CD4-positive, alpha-beta memory T cell (primary cell): ENCODE data around the gene CAPN3. TPM values are rescaled to one million over a fixed set of nuclear protein-coding genes. Genes with fewer than 3 reads are reported as not detected.

Experiments used
- CTCF ChIA-PET: fragments of 350-600 bp; sonication (Branson Sonifier 250); formaldehyde crosslinking; loops from one replicate; lab custom pipeline; 2021; ENCODE audit warnings: inconsistent platforms; ENCODE audit not compliant: partially characterized antibody; lab: Charles Lee
- POLR2A ChIA-PET: fragments of 350-600 bp; sonication (Branson Sonifier 250); formaldehyde crosslinking; loops from one replicate; lab custom pipeline; 2021; ENCODE audit not compliant: partially characterized antibody; lab: Charles Lee
- DNase-seq, 5 donors: peaks; one replicate each; pipeline versions ENCODE4 v3.0.0 to v3.0.0-alpha.2; 2020 to 2022; ENCODE audit warnings: mixed read lengths in 1 of 5
- H3K27ac ChIP-seq: one replicate; pipeline ENCODE4 v1.7.0; 2013; ENCODE audit warnings: low read depth, low read length
- H3K27me3 ChIP-seq: 2 replicates; pipeline ENCODE4 v1.7.0; 2013; ENCODE audit warnings: mild to moderate bottlenecking, low read length, moderate library complexity; ENCODE audit not compliant: insufficient read depth
- H3K36me3 ChIP-seq: 2 replicates; pipeline ENCODE4 v1.7.0; 2013; ENCODE audit warnings: mild to moderate bottlenecking, low read length, moderate library complexity; ENCODE audit not compliant: insufficient read depth
- H3K4me1 ChIP-seq: 2 replicates; pipeline ENCODE4 v1.7.0; 2013; ENCODE audit warnings: mild to moderate bottlenecking, low read length, moderate library complexity; ENCODE audit not compliant: insufficient read depth
- H3K4me3 ChIP-seq, 2 donors: one replicate each; pipeline ENCODE4 v1.7.0; 2013; ENCODE audit warnings: low read length in 2 of 2, mild to moderate bottlenecking in 1 of 2
- H3K9me3 ChIP-seq, 2 donors: one replicate each; pipeline ENCODE4 v1.7.0; 2013; ENCODE audit warnings: low read length in 2 of 2, control low read depth in 1 of 2; ENCODE audit not compliant: control insufficient read depth in 1 of 2
- H3K27ac Mint-ChIP-seq, 7 donors: one replicate each; pipeline ENCODE4 v1.8.0; 2020 to 2021; ENCODE audit warnings: mixed read lengths in 7 of 7, mild to moderate bottlenecking in 6 of 7, inconsistent platforms in 3 of 7, moderate library complexity in 3 of 7
- H3K27me3 Mint-ChIP-seq, 2 donors: one replicate each; pipeline ENCODE4 v1.8.0; 2020 to 2021; ENCODE audit warnings: mixed read lengths in 2 of 2
- H3K36me3 Mint-ChIP-seq, 2 donors: one replicate each; pipeline ENCODE4 v1.8.0; 2020 to 2021; ENCODE audit warnings: mixed read lengths in 2 of 2, inconsistent platforms in 1 of 2, mild to moderate bottlenecking in 1 of 2
- H3K4me1 Mint-ChIP-seq, 4 donors: one replicate each; pipeline ENCODE4 v1.8.0; 2020 to 2021; ENCODE audit warnings: mixed read lengths in 4 of 4, mild to moderate bottlenecking in 1 of 4
- H3K4me3 Mint-ChIP-seq, 8 donors: one replicate each; pipeline ENCODE4 v1.8.0; 2020 to 2021; ENCODE audit warnings: mixed read lengths in 8 of 8, mild to moderate bottlenecking in 7 of 8, moderate library complexity in 6 of 8, inconsistent platforms in 3 of 8
- H3K9me3 Mint-ChIP-seq, 8 donors: one replicate each; pipeline ENCODE4 v1.8.0; 2020 to 2021; ENCODE audit warnings: mixed read lengths in 8 of 8, mild to moderate bottlenecking in 5 of 8, inconsistent platforms in 3 of 8, moderate library complexity in 1 of 8
- intact Hi-C: fragments of 100-400 bp; cut with micrococcal nuclease; formaldehyde crosslinking; loops from one replicate; pipeline ENCODE4 v1.15.1; 2023
- polyA plus RNA-seq, 2 donors: library from polyadenylated mRNA; unstranded; fragments of 300-500 nt; fragmentation: Illumina TruSeq; gene quantifications; one replicate each; pipeline ENCODE4 v1.2.3, GENCODE V29; 2021
- total RNA-seq, 2 experiments: library from RNA; stranded (reverse); gene quantifications; one replicate each; pipeline ENCODE4 v1.2.3, GENCODE V29; 2021

The CAPN3 gene
- total and polyA plus RNA-seq, 4 experiments from 2014 or later: 1.0 to 25.0 (median 10.7) TPM

DNA sequence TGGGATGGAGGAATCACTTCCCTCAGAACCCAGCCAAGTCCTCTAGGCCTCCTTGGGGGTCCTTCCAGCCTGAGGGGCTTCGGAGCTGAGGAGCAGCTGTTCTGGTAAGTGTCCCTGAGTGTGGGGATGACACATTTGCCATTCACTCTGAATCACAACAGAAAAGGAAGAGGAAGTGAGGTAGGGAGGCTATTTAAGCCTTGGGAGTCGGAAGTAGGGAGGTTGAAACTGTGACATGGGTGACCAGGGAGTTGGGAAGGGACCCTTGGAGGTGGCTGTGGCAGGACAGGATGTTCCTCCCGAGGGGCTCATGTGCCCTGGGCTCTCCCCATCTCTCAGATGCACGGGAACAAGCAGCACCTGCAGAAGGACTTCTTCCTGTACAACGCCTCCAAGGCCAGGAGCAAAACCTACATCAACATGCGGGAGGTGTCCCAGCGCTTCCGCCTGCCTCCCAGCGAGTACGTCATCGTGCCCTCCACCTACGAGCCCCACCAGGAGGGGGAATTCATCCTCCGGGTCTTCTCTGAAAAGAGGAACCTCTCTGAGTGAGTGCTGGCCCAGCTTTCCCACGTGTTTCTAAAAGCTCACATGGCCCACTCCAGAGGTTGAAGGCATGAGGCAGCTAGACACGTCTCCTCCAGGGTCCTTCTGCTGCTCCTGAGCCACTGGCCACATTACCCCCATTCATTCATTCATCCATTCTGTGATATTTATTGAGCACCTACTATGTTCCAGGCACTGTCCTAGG, 43.3 kb downstream of the CAPN3 start:
- peaks cover 0 to 2% (median 0%) of the 10 kb centered on the region in 8 donors for H3K9me3 Mint-ChIP-seq
- H3K4me3 ChIP-seq: no peak overlapping the region
- H3K27me3 Mint-ChIP-seq: no peaks in the 10 kb centered on the region
- peaks cover 21 to 40% of the 10 kb centered on the region in 2 donors for H3K36me3 Mint-ChIP-seq
- ChIA-PET POLR2A (no interaction called here), CTCF (no interaction called here)
- H3K9me3 ChIP-seq: no peaks in the 10 kb centered on the region
- H3K36me3 ChIP-seq: no peaks in the 10 kb centered on the region
- H3K27ac ChIP-seq: no peak overlapping the region
- H3K27ac Mint-ChIP-seq: peak overlapping the region in 3 of 7 donors; percentile 26 to 32 (median 29)
- intact Hi-C loops: no loop called here
- H3K4me1 Mint-ChIP-seq: peaks cover 0 to 8% (median 1%) of the 10 kb centered on the region in 4 donors
- no peaks in the 10 kb centered on the region for H3K4me1 ChIP-seq
- peak overlapping the region in 1 of 8 donors; percentile 11 for H3K4me3 Mint-ChIP-seq
- no peak for DNase-seq
- H3K27me3 ChIP-seq: no peaks in the 10 kb centered on the region

DNA sequence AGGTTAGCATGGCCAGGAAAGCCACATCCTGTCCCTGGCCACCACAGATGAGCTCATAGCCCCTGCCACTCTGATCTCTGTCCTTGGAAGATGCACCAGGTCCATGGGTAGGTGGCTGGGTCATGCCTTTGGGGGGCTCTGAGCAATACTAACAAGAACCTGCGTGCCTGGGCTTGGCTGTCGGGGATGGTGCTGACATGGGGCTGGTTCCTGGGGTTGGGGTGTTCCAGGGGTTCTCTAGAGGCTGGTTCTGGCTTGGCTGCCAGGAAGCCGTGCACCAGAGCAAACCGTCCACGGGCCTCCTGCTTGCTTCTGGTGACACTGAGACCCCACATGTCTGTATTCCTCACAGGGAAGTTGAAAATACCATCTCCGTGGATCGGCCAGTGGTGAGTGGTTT, 44.1 kb downstream of the CAPN3 start:
- Histone ChIP-seq H3K36me3 (no peaks in the 10 kb centered on the region), H3K4me1 (no peaks in the 10 kb centered on the region), H3K27ac (no peak overlapping the region), H3K9me3 (no peaks in the 10 kb centered on the region), H3K4me3 (no peak overlapping the region), H3K27me3 (no peaks in the 10 kb centered on the region)
- peak overlapping the region in 1 of 7 donors; percentile 10 for H3K27ac Mint-ChIP-seq
- peaks cover 21 to 43% of the 10 kb centered on the region in 2 donors for H3K36me3 Mint-ChIP-seq
- H3K9me3 Mint-ChIP-seq: peaks cover 0 to 2% (median 0%) of the 10 kb centered on the region in 8 donors
- H3K4me1 Mint-ChIP-seq: peaks cover 0 to 8% (median 1%) of the 10 kb centered on the region in 4 donors
- no peak for DNase-seq
- intact Hi-C loops: no loop called here
- ChIA-PET POLR2A (no interaction called here), CTCF (no interaction called here)
- H3K27me3 Mint-ChIP-seq: no peaks in the 10 kb centered on the region
- no peak overlapping the region for H3K4me3 Mint-ChIP-seq

DNA sequence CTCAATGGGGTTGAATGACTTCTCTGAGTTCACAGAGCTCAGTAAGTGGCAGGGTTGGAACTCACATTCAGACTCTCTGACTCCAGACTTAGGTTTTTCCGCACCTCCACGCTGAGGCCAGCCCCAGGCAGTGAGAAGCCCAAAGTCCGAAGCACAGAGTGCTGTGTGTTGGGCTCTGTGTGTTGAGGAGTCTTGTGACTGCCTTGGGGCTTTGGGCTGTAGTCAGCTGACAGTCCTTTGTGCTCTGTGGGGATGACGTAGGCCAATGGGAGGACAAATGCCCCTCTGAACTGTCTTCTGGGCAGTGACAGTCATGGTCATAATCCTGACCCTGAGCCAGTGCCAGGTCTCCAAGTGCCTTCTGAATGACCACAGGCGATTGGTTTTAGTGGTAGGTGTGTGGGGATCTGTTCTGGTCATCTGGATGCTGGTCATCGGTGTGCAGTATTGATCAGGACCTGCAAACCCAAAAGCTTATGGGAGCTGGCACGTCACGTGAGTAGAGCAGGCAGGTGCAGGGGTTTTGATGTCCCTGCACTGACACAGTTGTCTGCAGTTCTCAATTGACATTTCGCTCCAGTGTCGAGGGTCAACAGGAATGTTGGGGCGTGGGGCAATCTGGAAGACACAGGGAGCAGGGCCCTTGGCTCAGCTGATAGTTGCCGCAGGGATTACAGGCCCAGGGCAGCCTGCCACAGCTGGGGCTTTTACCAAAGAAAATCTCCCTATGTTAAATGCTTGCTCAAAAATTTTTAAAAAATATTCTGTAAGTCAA, 45.3 kb downstream of the CAPN3 start:
- Mint-ChIP-seq H3K27me3 (no peaks in the 10 kb centered on the region), H3K4me3 (no peak overlapping the region), H3K36me3 (peaks cover 14 to 36% of the 10 kb centered on the region in 2 donors), H3K9me3 (peaks cover 0 to 2% (median 0%) of the 10 kb centered on the region in 8 donors), H3K27ac (no peak overlapping the region), H3K4me1 (peaks cover 0 to 8% (median 1%) of the 10 kb centered on the region in 4 donors)
- Histone ChIP-seq H3K27me3 (no peaks in the 10 kb centered on the region), H3K9me3 (no peaks in the 10 kb centered on the region), H3K4me3 (no peak overlapping the region), H3K36me3 (no peaks in the 10 kb centered on the region), H3K27ac (no peak overlapping the region), H3K4me1 (no peaks in the 10 kb centered on the region)
- CTCF ChIA-PET: no interaction called here
- intact Hi-C loops: no loop called here
- POLR2A ChIA-PET: no interaction called here
- no peak for DNase-seq

GRCh38 chr15:42405863-42406482, 46.7 kb downstream of the CAPN3 start:
- Histone ChIP-seq H3K27ac (no peak overlapping the region), H3K9me3 (no peaks in the 10 kb centered on the region), H3K36me3 (no peaks in the 10 kb centered on the region), H3K4me1 (no peaks in the 10 kb centered on the region), H3K4me3 (no peak overlapping the region), H3K27me3 (no peaks in the 10 kb centered on the region)
- H3K4me1 Mint-ChIP-seq: peaks cover 0 to 4% (median 1%) of the 10 kb centered on the region in 4 donors
- H3K27ac Mint-ChIP-seq: no peak overlapping the region
- ChIA-PET CTCF (no interaction called here), POLR2A (no interaction called here)
- peaks cover 17 to 31% of the 10 kb centered on the region in 2 donors for H3K36me3 Mint-ChIP-seq
- no peaks in the 10 kb centered on the region for H3K27me3 Mint-ChIP-seq
- DNase-seq: no peak
- H3K9me3 Mint-ChIP-seq: peaks cover 0 to 2% (median 0%) of the 10 kb centered on the region in 8 donors
- intact Hi-C loops: no loop called here
- H3K4me3 Mint-ChIP-seq: no peak overlapping the region

DNA sequence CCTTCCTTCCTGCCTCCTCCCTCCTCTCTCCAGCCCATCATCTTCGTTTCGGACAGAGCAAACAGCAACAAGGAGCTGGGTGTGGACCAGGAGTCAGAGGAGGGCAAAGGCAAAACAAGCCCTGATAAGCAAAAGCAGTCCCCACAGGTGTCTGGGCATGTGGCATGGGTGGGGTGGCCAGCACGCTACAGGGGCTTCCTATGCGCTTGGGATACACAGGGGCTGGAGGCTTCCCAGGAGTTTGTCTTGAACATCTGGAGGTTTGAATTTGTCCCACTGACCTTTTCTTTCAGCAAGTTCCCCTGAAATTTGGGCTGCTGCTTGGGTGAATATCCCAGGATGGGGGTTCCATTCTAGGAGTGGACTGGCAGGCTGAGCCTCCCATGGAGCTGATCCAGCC, 48.9 kb downstream of the CAPN3 start:
- Histone ChIP-seq H3K36me3 (peaks cover 6% of the 10 kb centered on the region), H3K27me3 (no peaks in the 10 kb centered on the region), H3K4me3 (no peak overlapping the region), H3K27ac (no peak overlapping the region), H3K4me1 (no peaks in the 10 kb centered on the region), H3K9me3 (no peaks in the 10 kb centered on the region)
- Mint-ChIP-seq H3K27ac (peak overlapping the region in 2 of 7 donors; percentile 40 to 68), H3K27me3 (no peaks in the 10 kb centered on the region), H3K36me3 (peaks cover 20 to 33% of the 10 kb centered on the region in 2 donors), H3K9me3 (no peaks in the 10 kb centered on the region), H3K4me3 (no peak overlapping the region), H3K4me1 (peaks cover 0 to under 1% (median 0%) of the 10 kb centered on the region in 4 donors)
- CTCF ChIA-PET: interaction anchor here (0.8 to 1.7 kb wide), 2 partner anchors 17 to 23 kb away, joined by 3 to 4 read pairs; no protein-coding TSS in a partner anchor
- POLR2A ChIA-PET: no interaction called here
- intact Hi-C loops: no loop called here
- DNase-seq: no peak

DNA sequence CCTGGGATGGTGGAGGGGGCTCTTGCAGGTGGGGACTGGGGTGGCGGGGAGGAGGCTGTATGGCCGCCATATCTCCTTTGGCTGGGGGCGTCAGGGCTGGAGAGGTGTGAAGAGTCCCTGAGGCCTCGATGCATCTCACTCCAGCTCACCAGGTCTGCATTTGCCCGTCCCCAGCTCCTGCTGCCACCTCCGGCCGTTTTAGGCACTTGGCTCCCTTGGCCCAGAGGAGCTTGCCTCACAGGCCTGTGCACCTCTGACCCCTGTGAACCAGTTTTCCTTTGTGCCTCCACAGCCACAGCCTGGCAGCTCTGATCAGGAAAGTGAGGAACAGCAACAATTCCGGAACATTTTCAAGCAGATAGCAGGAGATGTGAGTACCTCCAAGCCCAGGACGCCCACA, 49.7 kb downstream of the CAPN3 start:
- Histone ChIP-seq H3K27ac (no peak overlapping the region), H3K4me1 (no peaks in the 10 kb centered on the region), H3K4me3 (no peak overlapping the region), H3K27me3 (no peaks in the 10 kb centered on the region), H3K9me3 (no peaks in the 10 kb centered on the region), H3K36me3 (peaks cover 6% of the 10 kb centered on the region)
- no peak for DNase-seq
- Mint-ChIP-seq H3K27me3 (no peaks in the 10 kb centered on the region), H3K27ac (no peak overlapping the region), H3K4me3 (no peak overlapping the region), H3K36me3 (peaks cover 16 to 33% of the 10 kb centered on the region in 2 donors), H3K4me1 (no peaks in the 10 kb centered on the region), H3K9me3 (no peaks in the 10 kb centered on the region)
- CTCF ChIA-PET: interaction anchor here (0.8 to 1.7 kb wide), 2 partner anchors 18 to 24 kb away, joined by 3 to 4 read pairs; no protein-coding TSS in a partner anchor
- intact Hi-C loops: no loop called here
- POLR2A ChIA-PET: no interaction called here

DNA sequence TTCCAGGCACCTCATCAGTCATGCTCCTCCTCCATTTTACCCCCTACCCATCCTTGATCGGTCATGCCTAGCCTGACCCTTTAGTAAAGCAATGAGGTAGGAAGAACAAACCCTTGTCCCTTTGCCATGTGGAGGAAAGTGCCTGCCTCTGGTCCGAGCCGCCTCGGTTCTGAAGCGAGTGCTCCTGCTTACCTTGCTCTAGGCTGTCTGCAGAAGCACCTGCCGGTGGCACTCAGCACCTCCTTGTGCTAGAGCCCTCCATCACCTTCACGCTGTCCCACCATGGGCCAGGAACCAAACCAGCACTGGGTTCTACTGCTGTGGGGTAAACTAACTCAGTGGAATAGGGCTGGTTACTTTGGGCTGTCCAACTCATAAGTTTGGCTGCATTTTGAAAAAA, 52.6 kb downstream of the CAPN3 start:
- ChIA-PET POLR2A (no interaction called here), CTCF (no interaction called here)
- intact Hi-C loops: no loop called here
- Histone ChIP-seq H3K36me3 (peaks cover 14% of the 10 kb centered on the region), H3K9me3 (no peaks in the 10 kb centered on the region), H3K27me3 (no peaks in the 10 kb centered on the region), H3K27ac (no peak overlapping the region), H3K4me1 (no peaks in the 10 kb centered on the region), H3K4me3 (no peak overlapping the region)
- Mint-ChIP-seq H3K27me3 (no peaks in the 10 kb centered on the region), H3K4me3 (no peak overlapping the region), H3K9me3 (no peaks in the 10 kb centered on the region), H3K4me1 (peaks cover 0 to 1% (median 0%) of the 10 kb centered on the region in 4 donors), H3K36me3 (peaks cover 17 to 45% of the 10 kb centered on the region in 2 donors), H3K27ac (peak overlapping the region in 1 of 7 donors; percentile 42)
- no peak for DNase-seq
